DMS 273 (cell line): ENCODE results near the gene OPCML.

Source experiments
- DNase-seq: peaks from one replicate; lab custom pipeline; 2025; ENCODE audit not compliant: unreplicated experiment; lab: John Stamatoyannopoulos, UW

Gene OPCML

DNA sequence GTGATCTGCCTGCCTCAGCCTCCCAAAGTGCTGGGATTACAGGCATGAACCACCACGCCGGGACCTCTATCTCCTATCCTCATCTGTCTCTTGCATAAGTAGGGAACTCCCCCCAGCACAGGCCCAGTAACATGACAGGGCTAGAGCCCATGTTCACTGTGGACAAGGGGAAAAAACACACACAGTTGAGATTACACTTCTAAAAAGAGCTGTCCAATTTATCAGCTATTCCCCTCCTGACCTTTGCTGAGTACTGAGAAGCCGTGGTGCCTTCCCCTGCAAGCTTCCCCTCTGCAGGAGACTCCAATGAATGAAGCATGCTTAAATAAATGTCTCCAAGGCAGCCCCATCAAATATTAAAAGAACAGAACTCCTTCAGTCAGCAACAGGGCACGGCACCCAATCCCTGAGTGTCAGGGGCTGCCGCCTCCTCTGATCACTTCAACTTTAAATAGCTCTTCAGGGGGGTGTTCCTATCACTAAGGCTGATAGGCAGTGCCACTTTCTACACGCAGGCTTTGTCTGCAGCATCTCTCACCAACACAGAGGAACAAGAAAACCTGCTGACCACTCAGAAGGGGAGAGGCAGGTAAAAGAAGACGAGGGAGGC, 385.5 kb downstream of the OPCML start:
- no peak for DNase-seq

DNA sequence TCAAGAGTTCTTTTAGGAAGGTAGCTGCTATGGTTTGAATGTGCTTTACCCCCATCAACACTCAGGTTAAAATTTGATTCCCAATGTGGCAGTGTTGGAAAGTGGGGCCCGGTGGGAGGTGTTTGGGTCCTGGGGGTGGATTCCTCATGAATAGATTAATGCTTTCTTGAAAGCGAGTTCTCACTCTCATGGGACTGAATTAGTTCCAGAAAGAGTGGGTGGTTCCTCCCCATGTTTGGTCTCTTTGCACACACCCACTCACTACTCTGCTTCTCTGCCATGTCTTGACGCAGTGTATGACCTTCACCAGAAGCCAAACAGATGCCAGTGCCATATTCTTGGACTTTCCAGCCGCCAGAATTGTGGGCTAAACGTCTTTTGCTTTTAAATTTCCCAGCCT, 394.4 kb downstream of the OPCML start:
- DNase-seq = no peak

- DNase-seq = no peak
Observed at GRCh38 chr11:133137270-133137669, 395.0 kb downstream of the OPCML start.

GRCh38 chr11:133136376-133136775, 395.9 kb downstream of the OPCML start:
- DNase-seq = no peak

GRCh38 chr11:133134314-133135173, 397.8 kb downstream of the OPCML start:
- peak; percentile 62 for DNase-seq

- DNase-seq = no peak
Observed at GRCh38 chr11:133133606-133134005, 398.7 kb downstream of the OPCML start.

DNA sequence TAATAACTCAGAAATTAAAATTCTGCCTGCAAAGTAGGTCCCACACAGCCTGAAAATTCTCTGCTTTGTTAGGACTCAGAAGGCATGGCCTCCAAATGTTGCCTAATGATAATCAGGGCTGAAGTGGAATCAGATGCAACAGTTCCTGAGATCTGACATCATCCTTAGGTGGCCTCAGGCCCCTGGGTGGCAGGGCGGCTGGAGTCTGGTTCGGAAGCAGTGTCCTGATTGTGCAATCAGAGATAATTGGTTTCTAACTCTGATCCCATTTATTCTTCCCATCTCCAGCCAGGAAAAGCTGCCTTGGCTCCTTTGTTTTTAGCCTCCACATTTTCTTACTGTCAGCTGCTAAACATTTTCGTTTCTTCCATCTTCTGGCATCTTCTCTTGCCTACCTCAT, 399.3 kb downstream of the OPCML start:
- DNase-seq = no peak

DNA sequence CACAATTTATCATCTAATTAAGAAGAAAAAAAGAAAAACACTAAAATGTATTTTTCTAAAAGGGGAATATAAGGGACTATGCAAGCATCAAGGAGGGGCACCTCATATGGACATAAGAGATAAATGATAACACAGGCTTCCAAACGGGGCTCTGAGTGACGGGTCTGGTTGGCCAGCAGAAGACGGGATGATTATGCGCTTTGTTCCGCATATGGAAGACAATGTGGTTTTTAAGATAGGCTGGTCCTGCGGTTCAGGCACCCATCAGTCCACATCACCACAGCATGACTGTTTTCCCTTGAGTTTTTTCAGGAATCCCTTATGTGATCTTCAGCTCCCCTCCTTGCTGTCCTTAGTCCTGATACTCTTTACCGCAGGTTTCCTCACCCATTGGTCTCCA, 404.6 kb downstream of the OPCML start:
- no peak for DNase-seq

DNA sequence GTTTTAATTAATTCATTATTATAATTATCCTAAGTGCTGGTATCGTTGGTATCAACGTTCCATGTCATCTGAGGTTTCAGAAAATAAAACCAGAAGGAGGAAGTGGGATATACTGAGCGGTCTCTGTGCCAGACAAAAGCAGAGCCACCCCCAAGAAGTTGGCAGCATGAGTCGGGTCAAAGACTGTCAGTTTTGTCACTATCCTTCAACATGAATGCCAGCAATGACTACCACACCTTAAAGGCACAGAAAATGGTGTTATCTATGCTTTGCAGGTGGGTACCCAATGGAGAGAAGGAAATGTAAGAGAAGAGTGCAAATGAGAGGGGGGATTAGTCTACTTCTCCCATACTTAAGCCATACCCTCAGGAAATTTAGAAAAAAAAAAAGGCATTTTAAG, 408.5 kb downstream of the OPCML start:
- DNase-seq = no peak

GRCh38 chr11:133123366-133123765, 408.9 kb downstream of the OPCML start:
- peak; percentile 30 for DNase-seq

GRCh38 chr11:133122256-133122655, 410.0 kb downstream of the OPCML start:
- DNase-seq = no peak

GRCh38 chr11:133118563-133119268, 413.6 kb downstream of the OPCML start:
- DNase-seq = no peak

- DNase-seq = no peak
Observed at GRCh38 chr11:133115099-133115498, 417.2 kb downstream of the OPCML start.

GRCh38 chr11:133107763-133108162, 424.5 kb downstream of the OPCML start:
- DNase-seq = no peak

DNA sequence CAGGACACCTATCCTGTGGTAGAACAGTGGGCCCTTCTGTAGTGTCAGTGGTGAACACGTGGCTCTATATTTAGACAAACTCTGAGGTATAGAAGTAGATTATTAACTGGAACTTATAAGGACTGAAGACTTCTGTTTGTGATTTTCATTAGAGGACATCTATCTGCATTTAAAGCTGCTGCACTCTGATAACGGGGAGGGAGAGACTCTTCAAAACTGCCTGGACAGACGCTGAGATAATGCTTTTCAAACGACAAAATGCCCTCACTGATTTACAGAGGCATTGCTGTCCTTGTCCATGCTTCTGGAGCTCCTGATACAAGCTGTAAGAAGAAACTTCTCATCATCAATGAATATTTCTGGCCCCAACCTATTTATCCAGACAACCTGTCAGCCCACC, 425.2 kb downstream of the OPCML start:
- DNase-seq = no peak

DNA sequence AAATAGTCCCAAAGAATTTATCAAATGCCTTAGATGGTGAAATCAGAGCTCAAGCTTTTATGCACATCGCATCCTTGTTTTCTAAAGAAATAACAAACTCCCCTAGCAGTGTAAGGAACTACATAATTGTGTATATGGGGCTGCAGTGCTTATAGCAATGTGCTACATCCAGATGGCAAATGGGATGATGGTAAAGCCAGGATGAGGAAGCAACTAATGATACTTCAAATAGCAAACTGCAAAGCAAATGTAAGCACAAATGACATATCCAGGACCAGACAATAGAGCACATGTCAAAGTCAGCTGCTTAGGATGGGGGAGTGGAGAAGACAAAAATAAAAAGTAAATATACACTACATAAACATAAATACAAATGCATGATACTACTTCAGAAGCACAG, 425.9 kb downstream of the OPCML start:
- DNase-seq = no peak

- DNase-seq = no peak
Observed at GRCh38 chr11:133104009-133104744, 428.1 kb downstream of the OPCML start.

DNA sequence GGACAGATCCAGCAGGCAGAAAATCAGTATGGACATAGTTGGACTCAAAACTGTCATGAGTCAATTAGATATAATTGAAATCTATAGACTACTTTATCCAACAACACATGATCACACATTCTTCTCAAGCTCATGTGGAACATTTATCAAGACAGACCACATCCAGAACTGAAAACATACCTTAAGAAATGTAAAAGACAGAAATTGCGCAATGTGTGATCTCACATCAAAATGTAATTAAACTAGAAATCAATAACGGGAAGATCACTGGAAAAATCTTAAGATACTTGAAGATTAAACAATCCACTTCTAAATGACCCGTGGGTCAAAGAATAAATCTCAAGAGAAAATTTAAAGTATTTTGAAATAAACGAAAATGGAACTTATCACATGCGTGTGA, 435.3 kb downstream of the OPCML start:
- DNase-seq = no peak

- DNase-seq = no peak
Observed at GRCh38 chr11:133086518-133086917, 445.8 kb downstream of the OPCML start.

DNA sequence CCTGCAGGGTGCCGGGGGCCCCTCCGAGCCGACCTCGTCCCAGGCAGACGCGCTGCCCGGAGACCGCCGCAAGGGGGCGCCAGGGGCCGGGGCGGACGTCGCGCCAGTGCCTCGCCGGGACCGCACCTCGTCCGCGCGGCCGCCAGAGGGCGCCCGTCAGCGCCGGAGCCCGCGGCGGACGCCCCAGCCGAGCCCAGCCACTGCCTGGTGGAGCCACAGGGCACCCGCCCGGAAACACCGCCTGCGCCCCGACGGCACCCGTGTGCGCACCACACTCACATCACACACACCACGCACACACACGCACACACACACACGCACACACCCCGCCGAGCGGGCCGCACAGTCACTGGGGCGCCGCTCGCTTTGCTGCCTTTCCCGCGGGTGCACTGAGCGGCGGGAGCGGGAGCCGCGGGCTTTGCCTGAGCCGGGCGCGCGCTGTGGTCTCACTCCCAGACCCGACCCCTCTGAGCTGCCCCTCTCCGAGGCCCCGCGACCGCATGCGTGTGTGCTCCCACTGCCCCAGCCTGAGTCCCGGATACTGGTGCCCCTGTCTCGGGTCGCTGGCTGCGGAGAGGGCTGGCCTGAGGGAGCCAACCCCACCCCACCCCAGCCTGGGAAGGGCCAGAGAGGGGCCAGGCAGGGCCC, 449.3 kb downstream of the OPCML start:
- DNase-seq = peak; percentile 81

- peak; percentile 45 for DNase-seq
Observed at GRCh38 chr11:133082453-133082781, 449.9 kb downstream of the OPCML start.
